H9 (cell line): ENCODE results near the gene FSTL4. TPM values are rescaled to one million over a fixed set of nuclear protein-coding genes. Genes with fewer than 3 reads are reported as not detected.

Experiments
- DNase-seq: peaks from one replicate; pipeline ENCODE4 v3.0.0-alpha.2; 2017
- H2AFZ ChIP-seq: one replicate; pipeline ENCODE4 v1.6.1; 2013; ENCODE audit warnings: mild to moderate bottlenecking, low read length, control low read depth, moderate library complexity
- H2AK5ac ChIP-seq: 2 replicates; pipeline ENCODE4 v1.6.1; 2013; ENCODE audit warnings: low read length, control low read depth, mixed read lengths; ENCODE audit not compliant: insufficient read length
- H2BK120ac ChIP-seq: one replicate; pipeline ENCODE4 v1.6.1; 2013; ENCODE audit warnings: low read depth, mild to moderate bottlenecking, low read length, control low read depth, inconsistent platforms; ENCODE audit not compliant: poor library complexity, severe bottlenecking
- H2BK12ac ChIP-seq: 2 replicates; pipeline ENCODE4 v1.6.1; 2013; ENCODE audit warnings: low read length, control low read depth, mixed read lengths, low read depth; ENCODE audit not compliant: insufficient read length
- H2BK15ac ChIP-seq: 2 replicates; pipeline ENCODE4 v1.6.1; 2013; ENCODE audit warnings: low read depth, low read length, control low read depth
- H2BK20ac ChIP-seq: one replicate; pipeline ENCODE4 v1.6.1; 2013; ENCODE audit warnings: low read depth, mild to moderate bottlenecking, low read length, control low read depth, inconsistent platforms; ENCODE audit not compliant: poor library complexity, severe bottlenecking
- H2BK5ac ChIP-seq: 2 replicates; pipeline ENCODE4 v1.6.1; 2013; ENCODE audit warnings: low read length, control low read depth, mixed read lengths; ENCODE audit not compliant: insufficient read length
- H3K14ac ChIP-seq: 2 replicates; pipeline ENCODE4 v1.6.1; 2013; ENCODE audit warnings: low read length, control low read depth; ENCODE audit not compliant: insufficient read depth
- H3K18ac ChIP-seq: 2 replicates; pipeline ENCODE4 v1.6.1; 2013; ENCODE audit warnings: low read depth, mild to moderate bottlenecking, mixed read lengths, low read length, control low read depth; ENCODE audit not compliant: insufficient read length
- H3K23ac ChIP-seq: 2 replicates; pipeline ENCODE4 v1.6.1; 2013; ENCODE audit warnings: low read length, control low read depth, mixed read lengths, low read depth; ENCODE audit not compliant: insufficient read length
- H3K23me2 ChIP-seq: 2 replicates; pipeline ENCODE4 v1.6.1; 2013; ENCODE audit warnings: low read depth, mild to moderate bottlenecking, mixed read lengths, low read length, control low read depth; ENCODE audit not compliant: insufficient read length, poor library complexity, severe bottlenecking
- H3K27ac ChIP-seq: 2 replicates; pipeline ENCODE4 v1.5.1; 2013; ENCODE audit warnings: low read length, control low read depth, mixed read lengths, low read depth; ENCODE audit not compliant: insufficient read length
- H3K27me3 ChIP-seq: 2 replicates; pipeline ENCODE4 v1.6.1; 2013; ENCODE audit warnings: low read length, control low read depth, inconsistent platforms; ENCODE audit not compliant: insufficient read depth
- H3K4ac ChIP-seq: 2 replicates; pipeline ENCODE4 v1.6.1; 2013; ENCODE audit warnings: low read depth, mild to moderate bottlenecking, control low read depth, inconsistent platforms, low read length, moderate library complexity
- H3K4me1 ChIP-seq: 2 replicates; pipeline ENCODE4 v1.6.1; 2013; ENCODE audit warnings: low read length, control low read depth, inconsistent platforms; ENCODE audit not compliant: insufficient read depth
- H3K4me2 ChIP-seq: 2 replicates; pipeline ENCODE4 v1.6.1; 2013; ENCODE audit warnings: low read length, control low read depth, mixed read lengths; ENCODE audit not compliant: insufficient read length, insufficient read depth
- H3K56ac ChIP-seq: 2 replicates; pipeline ENCODE4 v1.6.1; 2013; ENCODE audit warnings: low read depth, mild to moderate bottlenecking, mixed read lengths, low read length, control low read depth; ENCODE audit not compliant: insufficient read length
- H3K79me1 ChIP-seq: 2 replicates; pipeline ENCODE4 v1.6.1; 2013; ENCODE audit warnings: low read depth, mild to moderate bottlenecking, moderate library complexity, low read length, control low read depth, inconsistent platforms; ENCODE audit not compliant: insufficient read depth, poor library complexity, severe bottlenecking
- H3K79me2 ChIP-seq: 2 replicates; pipeline ENCODE4 v1.6.1; 2013; ENCODE audit warnings: low read length, control low read depth, inconsistent platforms; ENCODE audit not compliant: insufficient read depth
- H3K9ac ChIP-seq: 2 replicates; pipeline ENCODE4 v1.6.1; 2013; ENCODE audit warnings: low read length, control low read depth, mixed read lengths; ENCODE audit not compliant: insufficient read length; ENCODE audit errors: extremely low read depth
- H3K9me3 ChIP-seq: one replicate; pipeline ENCODE4 v1.6.1; 2013; ENCODE audit warnings: low read depth, low read length, inconsistent platforms; ENCODE audit not compliant: control insufficient read depth
- H3T11ph ChIP-seq: one replicate; pipeline ENCODE4 v1.6.1; 2013; ENCODE audit warnings: mild to moderate bottlenecking, low read length, control low read depth, inconsistent platforms
- H4K20me1 ChIP-seq: one replicate; pipeline ENCODE4 v1.6.1; 2013; ENCODE audit not compliant: control insufficient read depth, insufficient read length, insufficient read depth
- H4K5ac ChIP-seq: 2 replicates; pipeline ENCODE4 v1.6.1; 2013; ENCODE audit warnings: low read depth, mild to moderate bottlenecking, mixed read lengths, low read length, control low read depth; ENCODE audit not compliant: insufficient read length
- H4K8ac ChIP-seq: replicated peaks from 2 replicates; pipeline ENCODE4 v1.6.1; 2013; ENCODE audit warnings: low read length, control low read depth, mixed read lengths, low read depth; ENCODE audit not compliant: insufficient read length
- H4K91ac ChIP-seq: 2 replicates; pipeline ENCODE4 v1.6.1; 2013; ENCODE audit warnings: low read depth, mild to moderate bottlenecking, moderate library complexity, mixed read lengths, low read length, control low read depth; ENCODE audit not compliant: insufficient read length
- H3K27ac Mint-ChIP-seq, 3 experiments: 2 replicates in 2 of 3; 3 replicates in 1 of 3; pipeline ENCODE4 v1.8.0; 2020 to 2021; ENCODE audit warnings: mixed read lengths in 3 of 3, mild to moderate bottlenecking in 1 of 3, moderate library complexity in 1 of 3
- H3K27me3 Mint-ChIP-seq: 2 replicates; pipeline ENCODE4 v1.8.0; 2021; ENCODE audit warnings: low read depth, mild to moderate bottlenecking, moderate library complexity, mixed read lengths
- H3K36me3 Mint-ChIP-seq, 3 experiments: 2 replicates in 2 of 3; 3 replicates in 1 of 3; pipeline ENCODE4 v1.8.0; 2020 to 2021; ENCODE audit warnings: low read depth in 3 of 3, mixed read lengths in 3 of 3; ENCODE audit not compliant: insufficient read depth in 1 of 3
- H3K4me1 Mint-ChIP-seq, 2 experiments: 2 replicates each; pipeline ENCODE4 v1.8.0; 2020; ENCODE audit warnings: mixed read lengths in 2 of 2
- H3K4me3 Mint-ChIP-seq, 2 experiments: 2 replicates in 1 of 2; 3 replicates in 1 of 2; pipeline ENCODE4 v1.8.0; 2020 to 2021; ENCODE audit warnings: mild to moderate bottlenecking in 2 of 2, mixed read lengths in 2 of 2, moderate library complexity in 1 of 2
- H3K9me3 Mint-ChIP-seq, 2 experiments: 2 replicates in 1 of 2; 3 replicates in 1 of 2; pipeline ENCODE4 v1.8.0; 2020; ENCODE audit warnings: mild to moderate bottlenecking in 2 of 2, mixed read lengths in 2 of 2, moderate library complexity in 1 of 2
- CTCF ChIP-seq: fragments of 200-600 bp; sonication (generic); conservative IDR thresholded peaks from 3 replicates; pipeline ENCODE4 v1.8.0; 2021; ENCODE audit warnings: antibody characterized with exemption, mild to moderate bottlenecking
- WGBS: extraction: QIAGEN DNeasy Blood & Tissue Kit; methylation state at CpG from one replicate; pipeline ENCODE4 v1.1.7; 2013; ENCODE audit warnings: missing lambda C conversion rate, low lambda C conversion rate, mixed read lengths; ENCODE audit not compliant: insufficient read length; ENCODE audit errors: extremely low coverage; 5-methylcytosine and 5-hydroxymethylcytosine counted together
- total RNA-seq: library from RNA; stranded (reverse); gene quantifications from 2 replicates; pipeline ENCODE4 v1.2.1, GENCODE V29; 2021

FSTL4 gene
- total RNA-seq, 1 experiment from 2014 or later, result 5.7 TPM

DNA sequence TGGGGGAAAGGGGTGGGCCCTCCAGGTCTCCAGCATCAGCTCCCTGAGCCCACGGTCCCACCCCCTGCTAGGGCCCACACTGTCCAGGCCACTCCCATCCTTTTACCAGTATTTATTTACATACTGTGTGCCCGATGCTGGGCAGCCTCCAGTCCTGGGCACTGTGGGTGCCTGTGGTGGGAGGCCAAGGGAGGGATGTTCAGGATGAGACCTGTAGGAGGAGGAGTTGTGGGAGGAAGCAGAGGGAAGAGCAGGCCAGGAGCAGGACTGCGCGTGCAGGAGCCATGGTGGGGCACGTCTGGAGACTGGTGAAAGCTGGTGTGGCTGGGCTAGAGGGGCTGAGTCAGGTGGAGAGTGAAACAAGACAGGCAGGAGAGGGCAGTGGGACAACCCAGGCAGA, 293.1 kb downstream of the FSTL4 start:
- no peak overlapping the region for H2BK5ac ChIP-seq
- H2AFZ ChIP-seq, result no peak overlapping the region
- H2BK120ac ChIP-seq, result no peak overlapping the region
- H3K79me1 ChIP-seq, result no peaks in the 10 kb centered on the region
- H3K27ac ChIP-seq, result no peak overlapping the region
- no peak overlapping the region for H3T11ph ChIP-seq
- Mint-ChIP-seq H3K27ac (peak overlapping the region in 1 of 3 experiments; percentile 90; a peak in 1 of 7 replicates), H3K27me3 (no peaks in the 10 kb centered on the region; the same call in 1 of the 2 replicates), H3K36me3 (no peaks in the 10 kb centered on the region; a peak in 2 of 7 replicates), H3K4me1 (peaks cover 49 to 50% of the 10 kb centered on the region in 2 experiments), H3K9me3 (no peaks in the 10 kb centered on the region), H3K4me3 (peak overlapping the region in 1 of 2 experiments; percentile 28; a peak in 2 of 5 replicates)
- no peak overlapping the region for H2BK15ac ChIP-seq
- no peak for DNase-seq
- WGBS, result no CpG with 5 or more reads among the region's 5 CpGs
- no peaks in the 10 kb centered on the region for H3K23me2 ChIP-seq
- H3K4me2 ChIP-seq, result no peak overlapping the region
- H4K91ac ChIP-seq, result no peak overlapping the region
- H3K14ac ChIP-seq, result peak overlapping the region; percentile 52; the same call in 1 of the 2 replicates
- no peak for TF ChIP-seq CTCF
- no peaks in the 10 kb centered on the region for H4K20me1 ChIP-seq
- H3K4ac ChIP-seq, result no peak overlapping the region
- H3K27me3 ChIP-seq, result no peaks in the 10 kb centered on the region
- H3K9me3 ChIP-seq, result no peaks in the 10 kb centered on the region
- no peak overlapping the region for H2BK20ac ChIP-seq
- peak overlapping the region; percentile 42 for H3K18ac ChIP-seq
- H3K4me1 ChIP-seq, result peaks cover 3% of the 10 kb centered on the region; the same call in 1 of the 2 replicates
- H4K5ac ChIP-seq, result no peak overlapping the region
- no peak overlapping the region for H2BK12ac ChIP-seq
- H3K9ac ChIP-seq, result no peak overlapping the region
- H4K8ac ChIP-seq, result no peak overlapping the region
- H3K23ac ChIP-seq, result no peak overlapping the region
- H3K56ac ChIP-seq, result no peak overlapping the region
- no peaks in the 10 kb centered on the region for H3K79me2 ChIP-seq
- no peak overlapping the region for H2AK5ac ChIP-seq
